ENCODE data around the gene MYRIP. TPM values are rescaled to one million over a fixed set of nuclear protein-coding genes. Genes with fewer than 3 reads are reported as not detected.

MYRIP gene
- polyA plus RNA-seq, 1 of the 3 experiments (the other 2 are of a cell fraction) = 1.2 TPM

DNA sequence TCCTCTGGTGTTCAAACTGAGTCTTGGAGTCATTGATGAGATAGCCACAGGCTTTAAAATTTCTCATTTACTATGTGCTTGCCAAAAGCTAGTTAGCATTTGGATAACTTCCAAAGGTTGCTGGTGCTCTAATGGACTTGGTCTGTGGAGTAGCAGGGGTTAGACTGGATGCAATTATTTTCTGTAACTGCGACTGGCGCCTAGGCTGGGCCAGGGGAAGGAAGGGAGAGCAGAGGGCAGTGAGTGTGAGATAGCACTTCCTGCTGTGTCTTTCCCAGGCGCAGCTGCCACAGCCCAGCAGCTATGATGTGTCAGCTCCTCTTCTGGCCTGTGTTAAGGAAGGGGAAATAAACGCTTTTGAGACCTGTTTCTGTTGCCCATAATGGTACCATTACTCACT is 98.6 kb downstream of the MYRIP start (continued):
- TF ChIP-seq CTCF (IDR thresholded peaks at IDR 0.05) = no peak
- no peak for TF ChIP-seq JUND (IDR thresholded peaks at IDR 0.05)
- no peak; the same call in 1 of the 2 replicates for TF ChIP-seq MXI1 (IDR thresholded peaks at IDR 0.05; ENCODE audit: low read depth, low read length)
- no peak for TF ChIP-seq MEF2A (IDR thresholded peaks at IDR 0.05; ENCODE audit: borderline replicate concordance, low read depth)
- TF ChIP-seq CHD2 (IDR thresholded peaks at IDR 0.05; ENCODE audit: low read length, partially characterized antibody) = no peak
- no peak for TF ChIP-seq TEAD4 (IDR thresholded peaks at IDR 0.05; ENCODE audit: borderline replicate concordance, insufficient read depth)
- TF ChIP-seq MAX (IDR thresholded peaks at IDR 0.05; ENCODE audit: low read depth) = no peak
- peak; percentile 49; the same call in 1 of the 2 replicates for TF ChIP-seq RFX5 (IDR thresholded peaks at IDR 0.05; ENCODE audit: low read length)
- TF ChIP-seq FOSL2 (IDR thresholded peaks at IDR 0.05; ENCODE audit: borderline replicate concordance, low read depth) = no peak
- no peak for TF ChIP-seq TAF1 (IDR thresholded peaks at IDR 0.05; ENCODE audit: borderline replicate concordance, low read depth, low read length)
- TF ChIP-seq RXRA (IDR thresholded peaks at IDR 0.05; ENCODE audit: borderline replicate concordance, low read depth) = no peak

- TF ChIP-seq RFX5 (IDR thresholded peaks at IDR 0.05; ENCODE audit: low read length) (no peak), REST (IDR thresholded peaks at IDR 0.05; ENCODE audit: low read depth, low read length) (0 out of 2 replicates have a peak, but pooled peaks have one; percentile 61)
- no peak overlapping the region for H2AFZ ChIP-seq (ENCODE audit: low read depth)
- ChIA-PET POLR2A (no interaction called here), CTCF (interaction anchor here (1.0 to 2.0 kb wide), 3 partner anchors 13 to 204 kb away, joined by 3 to 4 read pairs (median 3); no protein-coding TSS in a partner anchor)
- no peak overlapping the region for H3K27ac ChIP-seq (ENCODE audit: low read depth in 2 of 2, low read length in 1 of 2)
- no peaks in the 10 kb centered on the region for H4K20me1 ChIP-seq (ENCODE audit: insufficient read depth)
- H3K4me1 ChIP-seq (ENCODE audit: control insufficient read depth in 1 of 2, insufficient read depth in 2 of 2, low read depth in 1 of 2, low read length in 1 of 2) = peaks cover 11 to 48% of the 10 kb centered on the region in 2 experiments
- H3K9me2 ChIP-seq = no peaks in the 10 kb centered on the region
- H3K4me3 ChIP-seq (ENCODE audit: low read depth in 2 of 2, low read length in 1 of 2) = no peak overlapping the region
- H3K9me3 ChIP-seq = no peaks in the 10 kb centered on the region
- no peak overlapping the region for H3K4me2 ChIP-seq
- no peaks in the 10 kb centered on the region for H3K79me2 ChIP-seq (ENCODE audit: insufficient read depth)
- DNase-seq = no peak
- no peak overlapping the region for H3K9ac ChIP-seq
- no peaks in the 10 kb centered on the region for H3K27me3 ChIP-seq (ENCODE audit: insufficient read depth)
- H3F3A ChIP-seq (replicated peaks; ENCODE audit: insufficient read depth) = peaks cover 10% of the 10 kb centered on the region
- WGBS (ENCODE audit: low lambda C conversion rate) = 74% methylated on average over 4 of the region's 6 CpGs
- H3K36me3 ChIP-seq (replicated peaks in 1 of 2; ENCODE audit: control insufficient read depth in 1 of 2, insufficient read depth in 2 of 2, low read length in 1 of 2) = no peaks in the 10 kb centered on the region
These were observed 100.7 kb downstream of the MYRIP start for GRCh38 chr3:39910135-39910534.

Measured in SK-N-SH (cell line).